Naive thymus-derived CD8-positive, alpha-beta T cell (primary cell): ENCODE results near the gene BCL2. TPM values are rescaled to one million over a fixed set of nuclear protein-coding genes. Genes with fewer than 3 reads are reported as not detected.

Experiments
- ATAC-seq, 2 donors: fragments of 150-1000 bp; cut with Tn5 transposase in 1 of 2; sonication (Bioruptor Pico), chemical (Tn5 transposase) in 1 of 2; 1 replicate in 1 of 2; 2 replicates in 1 of 2; pipeline ENCODE4 v1.10.0; 2021; ENCODE audit warnings: mild to moderate bottlenecking in 2 of 2, moderate library complexity in 2 of 2
- POLR2A ChIA-PET: fragments of 350-600 bp; sonication (Branson Sonifier 250); formaldehyde crosslinking; loops from one replicate; lab custom pipeline; 2021; ENCODE audit warnings: antibody characterized with exemption; lab: Charles Lee
- DNase-seq, 10 donors: peaks; one replicate each; pipeline versions ENCODE4 v3.0.0 to v3.0.0-alpha.2; 2020 to 2022
- H3K27ac Mint-ChIP-seq, 10 donors: one replicate each; pipeline ENCODE4 v1.8.0; 2020 to 2022; ENCODE audit warnings: mild to moderate bottlenecking in 10 of 10, mixed read lengths in 10 of 10, moderate library complexity in 4 of 10, inconsistent platforms in 1 of 10
- H3K27me3 Mint-ChIP-seq, 5 donors: one replicate each; pipeline ENCODE4 v1.8.0; 2021 to 2022; ENCODE audit warnings: mixed read lengths in 5 of 5
- H3K36me3 Mint-ChIP-seq, 3 donors: one replicate each; pipeline ENCODE4 v1.8.0; 2020 to 2022; ENCODE audit warnings: mixed read lengths in 3 of 3, mild to moderate bottlenecking in 2 of 3, inconsistent platforms in 1 of 3
- H3K4me1 Mint-ChIP-seq, 4 donors: one replicate each; pipeline ENCODE4 v1.8.0; 2021 to 2022; ENCODE audit warnings: mixed read lengths in 4 of 4
- H3K4me3 Mint-ChIP-seq, 10 donors: one replicate each; pipeline ENCODE4 v1.8.0; 2020 to 2022; ENCODE audit warnings: mild to moderate bottlenecking in 10 of 10, mixed read lengths in 10 of 10, moderate library complexity in 6 of 10, inconsistent platforms in 1 of 10
- H3K9me3 Mint-ChIP-seq, 9 donors: one replicate each; pipeline ENCODE4 v1.8.0; 2020 to 2022; ENCODE audit warnings: mixed read lengths in 9 of 9, mild to moderate bottlenecking in 3 of 9, inconsistent platforms in 1 of 9, moderate library complexity in 1 of 9
- polyA plus RNA-seq, 3 donors: library from polyadenylated mRNA; unstranded; fragments of 300-500 nt; fragmentation: Illumina TruSeq; gene quantifications; one replicate each; pipeline ENCODE4 v1.2.3, GENCODE V29; 2021
- total RNA-seq, 8 experiments: library from RNA in 2 of 8; stranded (reverse) in 2 of 8; gene quantifications; one replicate each; pipeline ENCODE4 v1.2.3 and lab custom pipeline; 2021 to 2026

BCL2 gene
- total and polyA plus RNA-seq, 5 experiments from 2014 or later, result 24.3 to 40.2 (median 32.9) TPM

DNA sequence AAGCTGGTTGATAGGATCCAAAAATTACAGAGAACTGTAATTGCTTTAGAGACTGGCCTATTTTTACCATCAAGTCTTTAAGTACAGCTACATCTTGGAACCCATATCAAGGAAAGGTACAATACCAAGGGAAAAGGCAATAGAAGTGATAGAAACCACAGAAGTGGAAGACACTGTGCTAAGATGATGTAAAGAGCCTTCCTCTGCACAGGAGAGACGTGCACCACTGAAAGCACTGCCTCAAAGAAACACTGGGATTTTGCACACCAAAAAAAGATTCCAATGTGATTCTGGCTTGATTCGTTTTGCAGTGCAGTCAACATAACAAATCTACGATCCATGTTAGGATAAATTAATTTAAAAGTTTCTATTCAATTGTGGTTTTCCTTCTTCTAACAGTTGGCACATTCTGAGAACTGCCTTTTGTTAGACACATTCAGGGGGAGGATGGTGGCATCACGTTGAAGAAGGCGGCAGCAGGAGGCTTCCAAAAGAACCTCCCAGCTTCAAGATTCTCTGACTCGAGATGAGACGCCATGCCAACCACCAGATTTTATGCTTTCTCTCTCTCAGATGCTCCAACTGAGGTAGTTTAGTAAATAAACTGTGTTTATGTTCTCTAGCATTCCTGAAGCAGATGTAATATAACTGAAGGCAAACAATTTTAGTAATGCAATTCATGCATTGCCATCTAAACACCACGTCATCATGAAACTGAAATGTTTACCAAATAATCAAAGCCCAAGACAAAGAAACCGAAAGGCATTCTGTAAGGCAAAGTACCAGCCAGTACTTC lies 102.9 kb downstream of the BCL2 start:
- ATAC-seq (peak; percentile 65 to 69), DNase-seq (peak in 4 of 10 donors; percentile 21 to 56 (median 41))
- no peaks in the 10 kb centered on the region for H3K27me3 Mint-ChIP-seq
- POLR2A ChIA-PET, result interaction anchor here (0.6 to 2.1 kb wide), 6 partner anchors 9 to 102 kb away, joined by 3 to 7 read pairs (median 6); no protein-coding TSS in a partner anchor
- H3K36me3 Mint-ChIP-seq, result peaks cover 4 to 15% (median 12%) of the 10 kb centered on the region in 3 donors
- peaks cover 49 to 96% (median 90%) of the 10 kb centered on the region in 4 donors for H3K4me1 Mint-ChIP-seq
- H3K27ac Mint-ChIP-seq, result peak overlapping the region; percentile 90 to 98 (median 92)
- peak overlapping the region; percentile 54 to 81 (median 74) for H3K4me3 Mint-ChIP-seq
- H3K9me3 Mint-ChIP-seq, result peaks cover 0 to 11% (median 2%) of the 10 kb centered on the region in 9 donors

DNA sequence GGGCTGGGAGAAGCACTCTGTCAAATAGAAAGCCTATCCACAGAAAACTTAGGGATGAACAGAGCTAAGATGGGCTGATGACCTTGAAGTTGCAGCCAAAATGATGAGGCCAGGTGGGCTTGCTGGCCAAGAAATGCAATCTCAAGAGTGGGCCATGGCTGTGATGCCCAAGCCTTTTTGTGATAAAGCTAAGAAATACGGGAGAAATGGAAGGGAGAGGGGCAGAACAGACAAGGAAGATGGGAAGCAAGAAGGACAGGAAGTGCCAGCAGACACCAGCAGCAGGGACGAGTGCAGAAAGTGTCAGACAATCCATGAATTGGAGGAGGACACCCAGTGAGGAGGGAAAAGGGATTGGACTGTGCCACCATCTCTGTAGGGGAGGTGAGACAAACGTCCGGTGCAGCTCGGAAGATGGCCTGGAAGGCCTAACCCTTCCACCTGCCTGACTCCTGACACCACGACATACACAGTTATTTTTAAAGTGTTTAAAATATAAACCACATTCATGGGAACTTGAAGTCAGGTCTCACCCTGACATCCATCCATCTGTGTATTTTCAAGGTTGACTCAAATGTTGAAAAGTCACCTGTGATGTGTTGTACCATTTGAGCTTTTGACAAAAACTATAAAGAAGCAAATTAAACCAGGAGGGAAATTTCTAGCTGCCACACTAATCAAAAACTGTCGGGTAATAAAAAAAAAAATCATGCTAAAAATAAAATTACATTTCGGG lies 105.5 kb downstream of the BCL2 start:
- POLR2A ChIA-PET, result interaction anchor here (0.6 to 2.2 kb wide), 5 partner anchors 10 to 797 kb away, joined by 3 to 5 read pairs (median 3); no protein-coding TSS in a partner anchor
- H3K9me3 Mint-ChIP-seq, result peaks cover 0 to 9% (median 2%) of the 10 kb centered on the region in 9 donors
- no peaks in the 10 kb centered on the region for H3K27me3 Mint-ChIP-seq
- peak overlapping the region in 9 of 10 donors; percentile 16 to 86 (median 76) for H3K4me3 Mint-ChIP-seq
- ATAC-seq (no peak), DNase-seq (no peak)
- peaks cover 51 to 95% (median 91%) of the 10 kb centered on the region in 4 donors for H3K4me1 Mint-ChIP-seq
- H3K36me3 Mint-ChIP-seq, result peaks cover 2 to 5% (median 5%) of the 10 kb centered on the region in 3 donors
- H3K27ac Mint-ChIP-seq, result peak overlapping the region; percentile 89 to 98 (median 94)

DNA sequence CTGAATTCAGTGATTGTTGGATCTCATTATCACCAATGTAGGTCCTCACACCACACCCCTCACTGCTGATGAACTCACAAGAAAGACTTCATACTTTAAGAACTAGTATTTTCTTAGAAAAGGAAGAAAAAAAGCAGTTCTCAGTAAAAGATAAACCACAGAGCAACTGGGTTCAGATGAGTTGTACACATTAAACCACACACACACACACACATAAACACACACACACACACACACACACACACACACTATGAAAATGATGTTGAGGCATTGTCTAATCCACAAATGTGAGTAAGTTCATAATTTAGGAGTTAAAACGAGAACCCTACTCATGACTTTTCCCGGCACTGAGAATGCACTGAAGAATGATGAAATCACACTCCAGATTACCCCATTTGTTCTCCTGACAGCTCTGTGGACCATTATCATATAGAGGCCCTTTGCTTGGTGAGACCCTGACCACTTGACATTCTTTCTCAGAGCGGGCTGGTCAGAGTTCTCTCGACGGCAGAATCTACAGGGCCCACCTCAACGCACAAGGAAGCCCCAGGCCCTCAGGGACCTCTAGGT lies 106.2 kb downstream of the BCL2 start:
- Mint-ChIP-seq H3K27me3 (no peaks in the 10 kb centered on the region), H3K4me3 (peak overlapping the region; percentile 42 to 86 (median 74)), H3K9me3 (peaks cover 0 to 2% (median 0%) of the 10 kb centered on the region in 9 donors), H3K36me3 (peaks cover 0 to 2% (median 0%) of the 10 kb centered on the region in 3 donors), H3K4me1 (peaks cover 49 to 97% (median 91%) of the 10 kb centered on the region in 4 donors), H3K27ac (peak overlapping the region; percentile 89 to 98 (median 93))
- POLR2A ChIA-PET, result interaction anchor here (1.2 to 2.2 kb wide), 4 partner anchors 10 to 53 kb away, joined by 3 to 5 read pairs (median 4); no protein-coding TSS in a partner anchor
- DNase-seq (peak in 1 of 10 donors; percentile 30), ATAC-seq (peak; percentile 36 to 61)

DNA sequence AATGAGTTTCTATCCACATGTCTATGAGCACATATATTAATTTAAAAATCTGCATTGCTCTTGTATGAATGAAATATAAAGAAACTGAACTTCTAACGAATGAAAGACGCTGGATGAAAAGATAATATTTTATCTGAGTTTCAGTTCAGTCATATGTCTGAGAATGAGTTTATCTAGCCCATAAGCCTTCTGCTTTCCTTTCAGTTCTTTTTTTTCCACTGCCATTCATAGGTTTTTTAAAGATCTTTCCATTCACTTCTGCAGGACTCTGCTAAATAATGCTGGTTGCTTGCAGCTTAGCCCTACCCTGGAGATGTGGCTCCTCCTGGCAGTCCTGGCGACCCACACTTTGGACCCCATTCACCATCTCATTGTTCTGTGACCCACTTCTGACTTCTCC lies 109.0 kb downstream of the BCL2 start:
- peaks cover 0 to 2% (median 2%) of the 10 kb centered on the region in 3 donors for H3K36me3 Mint-ChIP-seq

DNA sequence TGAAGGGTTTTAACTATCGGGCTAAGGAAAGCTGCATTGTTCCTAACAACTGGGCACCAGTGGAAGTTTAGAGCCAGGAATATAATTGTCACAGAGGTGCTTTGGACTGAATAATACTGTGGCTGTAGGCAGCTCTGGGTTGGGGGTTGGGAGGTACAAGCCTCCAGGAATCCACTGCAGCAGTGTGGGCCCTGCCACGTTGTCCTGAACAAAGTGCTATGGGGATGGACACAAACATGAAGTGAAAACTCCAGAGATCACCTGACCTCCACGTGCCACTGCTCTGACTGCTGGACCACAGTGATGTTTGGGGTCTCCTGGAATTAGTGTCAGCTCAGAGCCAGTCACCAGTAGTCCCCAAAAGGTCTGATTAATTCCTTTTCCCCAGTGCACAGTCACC lies 110.9 kb downstream of the BCL2 start:
- Mint-ChIP-seq H3K4me3 (peak overlapping the region; percentile 54 to 92 (median 77)), H3K4me1 (peaks cover 62 to 99% (median 97%) of the 10 kb centered on the region in 4 donors), H3K27me3 (no peaks in the 10 kb centered on the region), H3K36me3 (peaks cover 0 to 4% (median 4%) of the 10 kb centered on the region in 3 donors), H3K9me3 (no peaks in the 10 kb centered on the region), H3K27ac (peak overlapping the region; percentile 69 to 98 (median 92))
- no peak for DNase-seq
- no peak for ATAC-seq
- POLR2A ChIA-PET, result no interaction called here

More for the DNA sequence above, 109.0 kb downstream of the BCL2 start:
- POLR2A ChIA-PET, result interaction anchor here (0.9 to 1.8 kb wide), 5 partner anchors 16 to 108 kb away, joined by 3 to 5 read pairs (median 3); no protein-coding TSS in a partner anchor
- ATAC-seq (no peak), DNase-seq (no peak)
- Mint-ChIP-seq H3K9me3 (no peaks in the 10 kb centered on the region), H3K27ac (peak overlapping the region; percentile 42 to 98 (median 92)), H3K4me3 (peak overlapping the region; percentile 36 to 92 (median 70)), H3K4me1 (peaks cover 56 to 96% (median 91%) of the 10 kb centered on the region in 4 donors), H3K27me3 (no peaks in the 10 kb centered on the region)

DNA sequence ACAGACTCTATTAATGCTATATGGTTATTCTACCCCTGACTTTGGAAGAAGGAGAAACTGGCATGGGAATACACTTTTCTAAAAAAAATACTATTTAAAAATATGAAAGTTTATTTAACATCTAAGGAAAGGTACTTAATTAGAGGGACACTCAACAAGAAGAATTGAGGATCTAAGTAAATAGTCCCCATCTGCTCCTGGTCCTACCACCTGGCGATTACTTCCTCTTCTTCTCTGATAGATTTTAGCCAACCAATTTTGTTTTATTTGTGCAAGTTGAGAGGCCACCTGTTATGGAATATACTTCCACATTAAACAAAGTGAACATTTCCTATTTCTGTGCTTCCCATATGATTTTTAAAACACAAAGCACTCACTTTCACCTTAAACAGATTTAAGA lies 111.7 kb downstream of the BCL2 start:
- Mint-ChIP-seq H3K27ac (peak overlapping the region in 9 of 10 donors; percentile 81 to 98 (median 93)), H3K27me3 (no peaks in the 10 kb centered on the region), H3K9me3 (no peaks in the 10 kb centered on the region), H3K4me3 (peak overlapping the region; percentile 71 to 92 (median 78)), H3K36me3 (peaks cover 0 to 4% (median 4%) of the 10 kb centered on the region in 3 donors), H3K4me1 (peaks cover 62 to 99% (median 96%) of the 10 kb centered on the region in 4 donors)
- no peak for DNase-seq
- no peak for ATAC-seq
- POLR2A ChIA-PET, result interaction anchor here (0.5 to 1.5 kb wide), 6 partner anchors 9 to 157 kb away, joined by 3 to 7 read pairs (median 3); no protein-coding TSS in a partner anchor

DNA sequence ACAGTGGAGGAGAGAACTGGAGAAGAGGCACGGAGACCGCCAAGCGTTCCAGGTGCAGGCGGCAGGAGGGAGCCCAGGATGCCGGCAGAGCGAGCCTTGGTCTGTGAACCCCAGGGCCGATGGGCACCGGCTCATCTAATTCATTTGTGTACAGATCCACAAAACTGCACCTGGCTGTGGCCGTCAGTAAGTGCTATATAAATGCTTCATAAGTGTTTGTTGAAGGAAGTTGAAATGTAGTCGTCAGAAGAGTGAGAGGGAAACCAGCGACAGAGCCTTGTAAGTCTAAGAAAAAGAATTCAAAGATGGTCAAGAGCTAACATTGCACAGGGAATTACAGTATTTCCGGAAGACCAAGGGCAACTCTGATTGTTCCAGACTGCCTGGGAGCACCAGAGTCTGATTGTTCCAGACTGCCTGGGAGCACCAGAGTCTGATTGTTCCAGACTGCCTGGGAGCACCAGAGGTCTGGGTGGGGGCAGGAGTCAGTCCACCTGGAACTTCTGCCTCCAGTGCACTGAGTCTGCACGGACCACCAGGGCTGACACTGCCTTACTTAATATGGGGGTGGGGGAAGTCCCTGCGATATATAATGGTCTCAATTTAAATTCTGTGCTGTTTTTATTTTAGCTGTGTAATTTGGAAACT lies 112.3 kb downstream of the BCL2 start:
- H3K4me1 Mint-ChIP-seq, result peaks cover 65 to 98% (median 96%) of the 10 kb centered on the region in 4 donors
- peak; percentile 46 to 64 for ATAC-seq
- DNase-seq, result peak in 2 of 10 donors; percentile 26 to 33
- peaks cover 0 to 4% (median 4%) of the 10 kb centered on the region in 3 donors for H3K36me3 Mint-ChIP-seq
- H3K27ac Mint-ChIP-seq, result peak overlapping the region; percentile 81 to 98 (median 92)
- H3K9me3 Mint-ChIP-seq, result no peaks in the 10 kb centered on the region
- H3K27me3 Mint-ChIP-seq, result no peaks in the 10 kb centered on the region
- POLR2A ChIA-PET, result interaction anchor here (0.5 to 3.7 kb wide), 9 partner anchors 9 to 157 kb away, joined by 3 to 16 read pairs (median 3); no protein-coding TSS in a partner anchor
- peak overlapping the region; percentile 71 to 92 (median 78) for H3K4me3 Mint-ChIP-seq

DNA sequence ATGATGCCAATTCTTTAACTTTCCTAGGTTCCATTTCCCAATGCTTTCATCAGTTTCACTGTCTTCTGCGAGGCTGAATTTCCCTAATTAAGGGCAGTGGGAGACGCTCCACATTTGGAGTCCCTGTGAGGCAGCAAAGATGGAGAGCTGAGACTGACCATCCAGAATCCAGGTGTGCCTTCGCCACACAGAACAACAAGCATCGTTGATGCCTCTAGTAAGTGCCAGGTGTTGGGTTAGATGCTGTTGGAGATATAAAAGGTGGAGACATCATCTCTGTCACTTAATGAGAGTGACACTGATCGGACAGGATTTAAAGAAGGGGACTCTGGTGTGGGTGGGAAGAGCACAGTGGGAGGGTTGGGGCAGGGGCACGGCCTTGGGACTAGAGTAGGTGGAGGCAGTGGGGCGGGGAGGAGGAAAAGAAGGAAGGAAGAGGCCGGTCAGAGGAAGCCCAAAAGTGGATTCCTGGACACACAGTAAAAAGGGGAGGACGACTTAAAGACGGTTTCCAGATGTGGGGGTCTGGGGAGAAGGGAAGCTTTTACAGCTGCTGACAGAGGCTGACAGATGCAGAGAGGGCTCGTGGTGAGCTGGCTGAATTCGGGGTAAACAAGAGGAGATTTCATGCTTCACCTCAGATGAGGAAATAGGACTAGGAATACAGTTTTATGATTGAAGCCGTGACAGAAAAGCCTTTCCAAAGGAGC lies 113.0 kb downstream of the BCL2 start:
- Mint-ChIP-seq H3K36me3 (peaks cover 0 to 4% (median 4%) of the 10 kb centered on the region in 3 donors), H3K27ac (peak overlapping the region; percentile 81 to 98 (median 92))
- no peak for DNase-seq

DNA sequence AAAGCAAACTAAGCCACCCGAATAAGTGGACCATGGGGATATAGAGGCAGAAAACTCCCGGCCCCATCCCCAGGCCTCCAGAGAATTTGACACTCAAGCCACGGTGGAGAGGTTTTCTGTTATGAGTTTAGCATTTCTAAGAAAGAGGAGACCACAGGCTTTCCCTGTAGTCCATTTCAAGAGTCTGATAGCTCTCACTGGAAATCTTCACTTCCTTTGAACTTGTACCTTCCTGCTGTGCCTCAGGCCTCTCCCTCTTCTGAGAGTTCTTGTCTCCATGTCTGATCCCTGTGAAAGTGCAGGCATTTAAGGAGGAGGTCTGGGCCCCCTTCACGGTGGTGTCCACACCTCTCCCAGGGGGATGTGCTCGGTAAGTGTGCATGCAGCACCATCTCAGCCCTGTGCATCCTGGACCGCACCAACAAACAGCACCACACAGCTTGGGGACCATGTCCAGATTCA lies 113.7 kb downstream of the BCL2 start:
- Mint-ChIP-seq H3K4me3 (peak overlapping the region; percentile 71 to 92 (median 78)), H3K27me3 (no peaks in the 10 kb centered on the region), H3K27ac (peak overlapping the region; percentile 81 to 98 (median 92)), H3K36me3 (peaks cover 0 to 4% (median 4%) of the 10 kb centered on the region in 3 donors), H3K9me3 (no peaks in the 10 kb centered on the region), H3K4me1 (peaks cover 58 to 92% (median 88%) of the 10 kb centered on the region in 4 donors)
- DNase-seq (no peak), ATAC-seq (peak; percentile 18 to 21)
- POLR2A ChIA-PET, result interaction anchor here (2.2 to 3.7 kb wide), 4 partner anchors 9 to 112 kb away, joined by 5 to 16 read pairs (median 13); no protein-coding TSS in a partner anchor

More for the DNA sequence above, 113.0 kb downstream of the BCL2 start:
- Mint-ChIP-seq H3K4me1 (peaks cover 62 to 92% (median 91%) of the 10 kb centered on the region in 4 donors), H3K4me3 (peak overlapping the region; percentile 71 to 92 (median 78)), H3K27me3 (no peaks in the 10 kb centered on the region), H3K9me3 (no peaks in the 10 kb centered on the region)
- POLR2A ChIA-PET, result interaction anchor here (1.0 to 3.7 kb wide), 5 partner anchors 10 to 158 kb away, joined by 3 to 16 read pairs (median 12); no protein-coding TSS in a partner anchor
- ATAC-seq, result peak; percentile 13 to 18

DNA sequence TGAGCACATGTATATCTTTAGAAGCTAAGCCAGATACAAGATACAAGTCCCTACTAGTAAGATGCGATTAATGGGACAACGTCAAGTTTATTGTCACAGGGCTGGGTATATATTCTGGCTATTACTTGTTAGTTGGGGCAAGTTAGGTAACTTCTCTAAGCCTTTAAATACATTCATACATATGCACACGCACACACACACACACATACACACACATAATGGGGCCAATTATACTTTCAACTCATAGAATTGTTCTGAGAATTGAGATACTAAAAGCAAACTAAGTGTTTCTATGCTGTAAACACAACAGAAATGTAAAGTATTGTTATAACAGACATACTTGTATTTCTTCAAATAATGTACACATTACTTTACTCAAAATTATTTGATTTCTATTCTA lies 116.1 kb downstream of the BCL2 start:
- DNase-seq (no peak), ATAC-seq (no peak)
- Mint-ChIP-seq H3K4me3 (peak overlapping the region in 3 of 10 donors; percentile 39 to 55 (median 40)), H3K27ac (peak overlapping the region in 7 of 10 donors; percentile 8 to 98 (median 87)), H3K27me3 (no peaks in the 10 kb centered on the region), H3K9me3 (no peaks in the 10 kb centered on the region), H3K36me3 (peaks cover 0 to 4% (median 4%) of the 10 kb centered on the region in 3 donors), H3K4me1 (peaks cover 42 to 73% (median 67%) of the 10 kb centered on the region in 4 donors)
- POLR2A ChIA-PET, result interaction anchor here (0.7 to 3.7 kb wide), 6 partner anchors 10 to 115 kb away, joined by 3 to 12 read pairs (median 4); no protein-coding TSS in a partner anchor
